Ramos (cell line): ENCODE data around the gene NAT9.

Experiments used
- in situ Hi-C: fragments of 300-500 bp; cut with MboI; formaldehyde crosslinking; loops from one replicate; pipeline ENCODE4 v1.14.3; 2022; ENCODE audit warnings: low sequenced_read_pairs; ENCODE audit not compliant: unreplicated experiment

NAT9 gene

GRCh38 chr17:74784125-74784810 is 8.1 kb upstream of the NAT9 start:
- in situ Hi-C loops = no loop called here

GRCh38 chr17:74782571-74782970 is 6.4 kb upstream of the NAT9 start:
- in situ Hi-C loops = no loop called here

GRCh38 chr17:74780443-74781238 is 4.5 kb upstream of the NAT9 start:
- in situ Hi-C loops = no loop called here

- in situ Hi-C loops = no loop called here
Measured at GRCh38 chr17:74779948-74780400, 3.8 kb upstream of the NAT9 start.

GRCh38 chr17:74779501-74779900 is 3.4 kb upstream of the NAT9 start:
- in situ Hi-C loops = no loop called here

- in situ Hi-C loops = no loop called here
Measured at GRCh38 chr17:74778960-74779359, 2.8 kb upstream of the NAT9 start.

GRCh38 chr17:74777901-74778515 is 1.9 kb upstream of the NAT9 start:
- in situ Hi-C loops = no loop called here

- in situ Hi-C loops = no loop called here
Measured at GRCh38 chr17:74776990-74777389, 845 bp upstream of the NAT9 start.

- in situ Hi-C loops = no loop called here
Measured at GRCh38 chr17:74775409-74776043, 619 bp downstream of the NAT9 start.

- in situ Hi-C loops = no loop called here
Measured at GRCh38 chr17:74773871-74774286, 2.3 kb downstream of the NAT9 start.

GRCh38 chr17:74773414-74773813 is 2.7 kb downstream of the NAT9 start:
- in situ Hi-C loops = no loop called here

GRCh38 chr17:74772053-74772452 is 4.1 kb downstream of the NAT9 start:
- in situ Hi-C loops = no loop called here

GRCh38 chr17:74771319-74771914 is 4.7 kb downstream of the NAT9 start:
- in situ Hi-C loops = no loop called here

- in situ Hi-C loops = no loop called here
Measured at GRCh38 chr17:74770498-74771318, 5.4 kb downstream of the NAT9 start.

GRCh38 chr17:74769856-74770497 is 6.2 kb downstream of the NAT9 start:
- in situ Hi-C loops = no loop called here

GRCh38 chr17:74769266-74769855 is 6.8 kb downstream of the NAT9 start:
- in situ Hi-C loops = no loop called here

- in situ Hi-C loops = no loop called here
Measured at GRCh38 chr17:74768763-74769114, 7.4 kb downstream of the NAT9 start.

GRCh38 chr17:74768069-74768762 is 7.9 kb downstream of the NAT9 start:
- in situ Hi-C loops = no loop called here
